CD8-positive, alpha-beta memory T cell (primary cell): ENCODE results near the gene DHFR. TPM values are rescaled to one million over a fixed set of nuclear protein-coding genes. Genes with fewer than 3 reads are reported as not detected.
A peak's percentile ranks its signal among the peaks of the same experiment; 100 is the strongest.
"Not testable (repeated sequence)": the region's sequence is repeated elsewhere in the genome, so short reads cannot be mapped to it uniquely, and the experiment has no call there.

Source experiments
- CTCF ChIA-PET: fragments of 350-600 bp; sonication (Branson Sonifier 250); formaldehyde crosslinking; loops from one replicate; lab custom pipeline; 2021; ENCODE audit warnings: antibody characterized with exemption; lab: Charles Lee
- POLR2A ChIA-PET: fragments of 350-600 bp; sonication (Branson Sonifier 250); formaldehyde crosslinking; loops from one replicate; lab custom pipeline; 2021; ENCODE audit warnings: antibody characterized with exemption; lab: Charles Lee
- DNase-seq, 5 donors: peaks; one replicate each; pipeline versions ENCODE4 v3.0.0 to v3.0.0-alpha.2; 2020 to 2022; ENCODE audit warnings: mixed read lengths in 1 of 5
- H3K27ac ChIP-seq: one replicate; pipeline ENCODE4 v1.7.0; 2013; ENCODE audit warnings: low read depth, mild to moderate bottlenecking, low read length, moderate library complexity
- H3K27me3 ChIP-seq: 2 replicates; pipeline ENCODE4 v1.7.0; 2013; ENCODE audit warnings: low read length, mild to moderate bottlenecking; ENCODE audit not compliant: insufficient read depth, poor library complexity, severe bottlenecking
- H3K36me3 ChIP-seq: 2 replicates; pipeline ENCODE4 v1.7.0; 2013; ENCODE audit warnings: mild to moderate bottlenecking, low read length, moderate library complexity; ENCODE audit not compliant: insufficient read depth
- H3K4me1 ChIP-seq: 2 replicates; pipeline ENCODE4 v1.7.0; 2013; ENCODE audit warnings: mild to moderate bottlenecking, low read length, moderate library complexity; ENCODE audit not compliant: insufficient read depth
- H3K4me3 ChIP-seq: 2 replicates; pipeline ENCODE4 v1.7.0; 2013; ENCODE audit warnings: mild to moderate bottlenecking, low read length
- H3K9me3 ChIP-seq: 2 replicates; pipeline ENCODE4 v1.7.0; 2013; ENCODE audit warnings: mild to moderate bottlenecking, low read length
- H3K27ac Mint-ChIP-seq, 8 donors: one replicate each; pipeline ENCODE4 v1.8.0; 2020 to 2021; ENCODE audit warnings: mixed read lengths in 8 of 8, mild to moderate bottlenecking in 6 of 8, inconsistent platforms in 3 of 8, moderate library complexity in 3 of 8
- H3K27me3 Mint-ChIP-seq, 2 donors: one replicate each; pipeline ENCODE4 v1.8.0; 2020 to 2021; ENCODE audit warnings: mixed read lengths in 2 of 2, mild to moderate bottlenecking in 1 of 2, moderate library complexity in 1 of 2
- H3K36me3 Mint-ChIP-seq, 3 donors: one replicate each; pipeline ENCODE4 v1.8.0; 2020 to 2021; ENCODE audit warnings: mixed read lengths in 3 of 3, inconsistent platforms in 1 of 3, mild to moderate bottlenecking in 1 of 3
- H3K4me1 Mint-ChIP-seq, 3 donors: one replicate each; pipeline ENCODE4 v1.8.0; 2020 to 2021; ENCODE audit warnings: mixed read lengths in 3 of 3, inconsistent platforms in 1 of 3, mild to moderate bottlenecking in 1 of 3
- H3K4me3 Mint-ChIP-seq, 7 donors: one replicate each; pipeline ENCODE4 v1.8.0; 2020 to 2021; ENCODE audit warnings: mixed read lengths in 7 of 7, mild to moderate bottlenecking in 6 of 7, moderate library complexity in 4 of 7, inconsistent platforms in 2 of 7
- H3K9me3 Mint-ChIP-seq, 5 donors: one replicate each; pipeline ENCODE4 v1.8.0; 2020 to 2022; ENCODE audit warnings: mixed read lengths in 5 of 5, mild to moderate bottlenecking in 3 of 5, moderate library complexity in 2 of 5, inconsistent platforms in 1 of 5
- polyA plus RNA-seq: library from polyadenylated mRNA; unstranded; fragments of 300-500 nt; fragmentation: Illumina TruSeq; gene quantifications from one replicate; pipeline ENCODE4 v1.2.3, GENCODE V29; 2021
- total RNA-seq, 2 experiments: library from RNA; stranded (reverse); gene quantifications; one replicate each; pipeline ENCODE4 v1.2.3, GENCODE V29; 2021

The DHFR gene
- total and polyA plus RNA-seq, 3 experiments from 2014 or later, result 2.6 to 85.8 (median 82.7) TPM

DNA sequence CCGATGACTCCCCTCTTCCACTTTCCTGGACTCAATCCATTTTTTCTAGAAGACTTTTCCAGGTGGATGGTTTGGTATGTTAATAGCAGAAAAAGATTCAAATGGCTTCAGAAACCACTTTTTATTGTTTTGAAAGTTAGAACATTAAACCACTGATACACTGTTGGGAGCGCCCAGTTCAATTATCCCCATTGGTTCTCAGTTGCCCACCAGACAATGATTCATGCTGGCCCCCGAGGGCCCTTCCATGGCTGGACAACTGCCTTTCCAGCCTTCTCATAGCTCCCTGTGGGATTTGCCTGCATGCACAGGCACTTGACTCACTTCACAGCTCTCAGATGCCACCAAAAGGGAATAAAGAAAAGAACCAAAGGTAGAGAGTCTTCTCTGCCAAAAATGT is 63.4 kb downstream of the DHFR start:
- H3K36me3 Mint-ChIP-seq, result no peaks in the 10 kb centered on the region
- DNase-seq, result no peak
- Histone ChIP-seq H3K4me1 (no peaks in the 10 kb centered on the region), H3K36me3 (no peaks in the 10 kb centered on the region), H3K27ac (no peak overlapping the region), H3K9me3 (no peaks in the 10 kb centered on the region), H3K4me3 (no peak overlapping the region), H3K27me3 (no peaks in the 10 kb centered on the region)
- no peak overlapping the region for H3K27ac Mint-ChIP-seq
- ChIA-PET CTCF (no interaction called here), POLR2A (no interaction called here)
- no peak overlapping the region for H3K4me3 Mint-ChIP-seq
- peaks cover 4 to 25% of the 10 kb centered on the region in 2 donors for H3K27me3 Mint-ChIP-seq
- H3K9me3 Mint-ChIP-seq, result no peaks in the 10 kb centered on the region
- no peaks in the 10 kb centered on the region for H3K4me1 Mint-ChIP-seq

DNA sequence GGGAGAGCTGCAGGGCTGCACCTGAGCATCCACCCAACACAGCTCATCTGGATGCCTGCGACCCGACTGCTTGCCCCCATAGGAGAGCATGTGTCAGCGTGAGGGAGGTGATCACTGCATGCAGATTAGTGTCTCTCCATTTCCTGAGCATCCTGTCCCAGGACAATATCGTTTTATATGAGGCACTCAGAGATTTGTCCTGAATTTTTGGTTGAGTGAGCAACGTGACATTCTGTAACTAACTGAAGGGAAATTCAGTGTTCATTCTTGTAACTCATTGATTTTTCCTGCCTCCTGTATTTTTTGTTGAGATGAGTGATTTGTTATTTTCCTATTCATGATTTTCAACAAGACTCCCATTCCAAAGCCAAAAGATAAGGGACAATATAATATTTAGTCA is 64.0 kb downstream of the DHFR start:
- H3K4me3 Mint-ChIP-seq, result no peak overlapping the region
- CTCF ChIA-PET, result no interaction called here

DNA sequence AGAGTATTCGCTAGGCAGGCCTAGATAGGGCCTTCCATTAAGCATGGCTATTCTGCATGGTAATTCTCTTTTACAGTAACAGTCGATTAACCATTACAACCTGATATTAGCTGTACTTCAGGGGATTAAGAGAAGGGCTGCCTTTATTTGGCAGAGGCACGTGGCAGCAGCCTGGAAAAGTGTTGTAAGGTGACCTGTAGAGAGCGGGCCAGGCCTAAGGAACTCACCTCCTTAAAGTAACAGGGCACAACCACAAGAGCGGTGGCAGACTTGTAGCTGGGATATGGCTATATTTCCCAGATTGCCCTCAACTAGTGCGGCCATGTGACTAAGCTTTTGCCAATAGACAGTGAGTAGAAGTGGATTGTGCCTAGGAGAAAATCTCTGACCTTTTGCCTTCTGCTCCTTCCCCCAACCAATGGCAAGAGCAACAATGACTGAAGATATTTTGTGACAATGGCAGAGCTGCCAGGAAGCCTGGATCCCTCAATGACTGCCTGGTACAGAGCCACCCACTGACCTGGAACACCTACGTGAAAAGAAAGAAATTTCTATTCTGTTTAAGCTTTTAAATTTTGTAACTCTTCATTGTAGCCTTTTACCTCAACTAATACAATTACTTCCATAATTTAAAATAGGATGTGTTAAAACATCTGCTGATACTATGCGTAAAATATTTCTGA is 65.8 kb downstream of the DHFR start:
- peaks cover 4 to 35% of the 10 kb centered on the region in 2 donors for H3K27me3 Mint-ChIP-seq
- Histone ChIP-seq H3K36me3 (no peaks in the 10 kb centered on the region), H3K9me3 (no peaks in the 10 kb centered on the region), H3K4me3 (no peak overlapping the region), H3K27ac (no peak overlapping the region), H3K27me3 (no peaks in the 10 kb centered on the region), H3K4me1 (no peaks in the 10 kb centered on the region)
- H3K9me3 Mint-ChIP-seq, result no peaks in the 10 kb centered on the region
- ChIA-PET CTCF (no interaction called here), POLR2A (no interaction called here)
- no peak overlapping the region for H3K4me3 Mint-ChIP-seq
- H3K4me1 Mint-ChIP-seq, result no peaks in the 10 kb centered on the region
- H3K27ac Mint-ChIP-seq, result no peak overlapping the region
- H3K36me3 Mint-ChIP-seq, result no peaks in the 10 kb centered on the region
- DNase-seq, result no peak

More for the DNA sequence above, 64.0 kb downstream of the DHFR start:
- Histone ChIP-seq H3K9me3 (no peaks in the 10 kb centered on the region), H3K36me3 (no peaks in the 10 kb centered on the region), H3K27me3 (no peaks in the 10 kb centered on the region), H3K27ac (no peak overlapping the region), H3K4me1 (no peaks in the 10 kb centered on the region), H3K4me3 (no peak overlapping the region)
- POLR2A ChIA-PET, result no interaction called here
- no peaks in the 10 kb centered on the region for H3K9me3 Mint-ChIP-seq
- H3K36me3 Mint-ChIP-seq, result no peaks in the 10 kb centered on the region
- peaks cover 4 to 26% of the 10 kb centered on the region in 2 donors for H3K27me3 Mint-ChIP-seq
- peak overlapping the region in 1 of 8 donors; percentile 16 for H3K27ac Mint-ChIP-seq
- DNase-seq, result no peak
- no peaks in the 10 kb centered on the region for H3K4me1 Mint-ChIP-seq

DNA sequence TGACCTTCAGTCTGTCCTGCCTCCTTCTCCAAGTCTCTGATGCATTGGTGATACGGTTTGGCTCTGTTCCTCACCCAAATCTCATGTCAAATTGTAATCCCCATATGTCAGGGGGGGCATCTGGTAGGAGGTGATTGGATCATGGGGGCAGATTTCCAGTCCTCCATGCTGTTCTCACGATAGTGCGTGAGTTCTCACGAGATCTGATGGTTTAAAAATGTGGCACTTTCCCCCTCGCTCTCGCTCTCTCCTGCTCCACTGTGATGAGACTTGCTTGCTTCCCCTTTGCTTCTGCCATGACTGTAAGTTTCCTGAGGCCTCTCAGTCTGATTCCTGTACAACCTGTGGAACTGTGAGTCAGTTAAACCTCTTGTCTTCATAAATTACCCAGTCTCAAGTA is 70.0 kb downstream of the DHFR start:
- ChIA-PET CTCF (no interaction called here), POLR2A (no interaction called here)
- Histone ChIP-seq H3K36me3 (no peaks in the 10 kb centered on the region), H3K27ac (no peak overlapping the region), H3K4me1 (no peaks in the 10 kb centered on the region), H3K9me3 (no peaks in the 10 kb centered on the region), H3K27me3 (no peaks in the 10 kb centered on the region), H3K4me3 (no peak overlapping the region)
- Mint-ChIP-seq H3K27ac (no peak overlapping the region), H3K36me3 (no peaks in the 10 kb centered on the region), H3K4me3 (no peak overlapping the region), H3K9me3 (peaks cover 0 to 2% (median 0%) of the 10 kb centered on the region in 5 donors), H3K4me1 (no peaks in the 10 kb centered on the region), H3K27me3 (peaks cover 2 to 22% of the 10 kb centered on the region in 2 donors)
- DNase-seq, result no peak

- H3K9me3 Mint-ChIP-seq, POLR2A ChIA-PET, H3K4me1 Mint-ChIP-seq, H3K4me3 ChIP-seq, H3K36me3 ChIP-seq, H3K27ac Mint-ChIP-seq, H3K27ac ChIP-seq, H3K9me3 ChIP-seq, H3K4me1 ChIP-seq, DNase-seq, H3K27me3 ChIP-seq, H3K4me3 Mint-ChIP-seq, CTCF ChIA-PET, H3K36me3 Mint-ChIP-seq: not testable (repeated sequence)
- peaks cover 10 to 30% of the 10 kb centered on the region in 2 donors for H3K27me3 Mint-ChIP-seq
Observed at GRCh38 chr5:80580291-80580690, 74.5 kb downstream of the DHFR start.

DNA sequence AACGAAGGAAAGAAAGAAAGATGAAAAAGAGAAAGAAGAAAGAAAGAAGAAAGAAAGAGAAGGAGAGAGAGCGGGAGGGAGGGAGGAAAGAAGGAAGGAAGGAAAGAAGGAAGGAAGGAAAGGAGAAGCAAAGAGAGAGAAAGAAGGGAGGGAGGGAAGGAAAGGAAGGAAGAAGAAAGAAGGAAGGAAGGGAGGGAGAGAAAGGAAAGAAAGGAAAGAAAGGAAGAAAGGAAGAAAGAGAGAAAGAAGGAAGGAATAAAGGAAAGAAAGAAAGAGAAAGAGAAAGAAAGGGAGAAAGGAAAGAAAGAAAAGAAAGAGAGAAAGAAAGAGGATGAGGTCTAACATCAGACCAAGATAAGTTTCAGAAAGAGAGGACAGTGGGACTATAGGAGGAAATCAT is 75.7 kb downstream of the DHFR start:
- Mint-ChIP-seq H3K4me3 (no peak overlapping the region), H3K27ac (no peak overlapping the region), H3K9me3 (peaks cover 0 to 2% (median 0%) of the 10 kb centered on the region in 5 donors), H3K36me3 (no peaks in the 10 kb centered on the region), H3K4me1 (no peaks in the 10 kb centered on the region), H3K27me3 (peaks cover 17 to 32% of the 10 kb centered on the region in 2 donors)
- Histone ChIP-seq H3K4me1 (no peaks in the 10 kb centered on the region), H3K36me3 (no peaks in the 10 kb centered on the region), H3K9me3 (no peaks in the 10 kb centered on the region), H3K4me3 (no peak overlapping the region), H3K27ac (no peak overlapping the region), H3K27me3 (no peaks in the 10 kb centered on the region)
- POLR2A ChIA-PET, result no interaction called here
- DNase-seq, result no peak
- CTCF ChIA-PET, result no interaction called here

GRCh38 chr5:80577707-80578106 is 77.1 kb downstream of the DHFR start:
- ChIA-PET CTCF (no interaction called here), POLR2A (no interaction called here)
- no peak overlapping the region for H3K4me3 Mint-ChIP-seq
- H3K36me3 Mint-ChIP-seq, result no peaks in the 10 kb centered on the region
- DNase-seq, result no peak
- no peaks in the 10 kb centered on the region for H3K4me1 Mint-ChIP-seq
- H3K4me3 ChIP-seq, result no peak overlapping the region
- no peaks in the 10 kb centered on the region for H3K4me1 ChIP-seq
- peaks cover 3% of the 10 kb centered on the region for H3K27me3 ChIP-seq
- no peak overlapping the region for H3K27ac ChIP-seq
- H3K27me3 Mint-ChIP-seq, result peaks cover 22 to 37% of the 10 kb centered on the region in 2 donors
- H3K9me3 Mint-ChIP-seq, result peaks cover 0 to 2% (median 0%) of the 10 kb centered on the region in 5 donors
- no peaks in the 10 kb centered on the region for H3K9me3 ChIP-seq
- H3K27ac Mint-ChIP-seq, result no peak overlapping the region
- H3K36me3 ChIP-seq, result no peaks in the 10 kb centered on the region

GRCh38 chr5:80576383-80576782 is 78.4 kb downstream of the DHFR start:
- CTCF ChIA-PET, result interaction anchor here (1.1 kb wide), 1 partner anchor 12 kb away, joined by 3 read pairs; no protein-coding TSS in a partner anchor
- H3K27ac ChIP-seq, result no peak overlapping the region
- DNase-seq, result no peak
- peaks cover 6% of the 10 kb centered on the region for H3K27me3 ChIP-seq
- Mint-ChIP-seq H3K27ac (no peak overlapping the region), H3K27me3 (peaks cover 35 to 50% of the 10 kb centered on the region in 2 donors), H3K4me1 (no peaks in the 10 kb centered on the region), H3K36me3 (no peaks in the 10 kb centered on the region), H3K9me3 (peaks cover 0 to 2% (median 0%) of the 10 kb centered on the region in 5 donors), H3K4me3 (no peak overlapping the region)
- H3K9me3 ChIP-seq, result no peaks in the 10 kb centered on the region
- no peaks in the 10 kb centered on the region for H3K4me1 ChIP-seq
- POLR2A ChIA-PET, result interaction anchor here (0.7 kb wide), 1 partner anchor 31 kb away, joined by 3 read pairs; no protein-coding TSS in a partner anchor
- no peak overlapping the region for H3K4me3 ChIP-seq
- H3K36me3 ChIP-seq, result no peaks in the 10 kb centered on the region
